Measurements from ENCODE around the gene ITGB4.

ITGB4 gene

DNA sequence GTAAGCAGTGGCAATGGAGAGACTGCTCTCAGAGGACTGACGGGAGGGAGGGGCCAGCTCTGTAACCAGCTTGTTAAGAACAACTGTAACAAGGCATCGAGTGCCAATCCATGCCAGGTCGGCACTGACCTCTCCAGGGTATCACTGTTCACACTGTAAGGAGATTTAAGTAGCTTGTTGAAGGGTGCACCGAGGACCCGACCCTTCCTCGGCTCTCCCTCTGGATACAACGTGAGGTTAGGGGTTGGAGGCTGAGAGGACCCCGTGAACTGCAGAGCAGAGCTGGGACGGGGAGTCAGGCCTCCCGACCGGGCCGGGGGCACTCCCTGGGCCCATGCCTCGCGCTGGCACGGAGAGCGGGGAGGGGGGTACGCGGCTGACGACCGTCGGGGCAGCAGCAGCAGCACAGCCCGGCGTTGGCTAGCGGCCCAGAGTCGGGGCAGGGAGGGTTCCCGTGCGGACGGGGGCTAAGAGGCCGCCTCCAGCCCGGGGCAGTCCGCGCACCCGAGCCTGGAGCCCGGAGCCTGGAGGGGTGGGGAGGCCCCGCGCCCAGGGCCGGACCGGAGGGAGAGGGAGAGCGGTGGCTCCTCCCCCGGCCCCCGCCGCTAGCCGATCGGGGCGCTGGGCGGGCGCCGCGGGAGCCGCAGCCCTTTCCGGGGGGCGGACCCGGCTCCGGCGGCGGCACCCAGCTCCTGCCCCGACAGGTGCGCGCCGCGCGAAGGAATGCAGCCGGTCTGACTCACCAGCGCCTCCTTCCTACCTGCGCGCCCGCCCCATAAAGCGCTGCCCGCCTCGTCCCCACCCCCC is at the start of gene ITGB4:
Gene ITGB4, plus strand, starts transcription at position 804 of the 807 bp plus-strand sequence. CDS start 3,245 bp downstream, outside the sequence.
- Histone ChIP-seq H3K9ac (ENCODE audit: low read length) (peak within 1 kb of the TSS; percentile 70), H2AFZ (ENCODE audit: low read length) (peak within 1 kb of the TSS; percentile 92), H3K36me3 (replicated peaks; ENCODE audit: insufficient read depth, low read length) (no peaks in the 10 kb centered on the region), H3K79me2 (ENCODE audit: low read length) (no peaks in the 10 kb centered on the region), H3K4me3 (ENCODE audit: low read length) (peak within 1 kb of the TSS; percentile 75), H3K27ac (ENCODE audit: low read length) (no peak within 1 kb of the TSS), H3K27me3 (replicated peaks; ENCODE audit: insufficient read depth, low read length) (0 out of 2 replicates have a peak, but pooled peaks cover 13% of the 10 kb centered on the region), H3K9me2 (replicated peaks; ENCODE audit: insufficient read depth, low read length) (no peaks in the 10 kb centered on the region), H4K20me1 (ENCODE audit: insufficient read depth, low read length) (no peaks in the 10 kb centered on the region), H3F3A (ENCODE audit: insufficient read depth, low read length) (no peaks in the 10 kb centered on the region), H3K9me3 (replicated peaks; ENCODE audit: insufficient read depth, low read length) (no peaks in the 10 kb centered on the region), H3K4me2 (ENCODE audit: low read depth, low read length) (peak within 1 kb of the TSS; percentile 100), H3K4me1 (ENCODE audit: low read length) (peaks cover 9% of the 10 kb centered on the region; the same call in 1 of the 2 replicates)
- TF ChIP-seq EZH2 (optimal IDR thresholded peaks at IDR 0.05; ENCODE audit: low read depth, low read length) (no peak), CTCF (IDR thresholded peaks at IDR 0.05; ENCODE audit: low read length) (no peak), EZH2phosphoT487 (IDR thresholded peaks at IDR 0.05; ENCODE audit: low read length) (no peak)
- DNase-seq, result peak; percentile 87

DNA sequence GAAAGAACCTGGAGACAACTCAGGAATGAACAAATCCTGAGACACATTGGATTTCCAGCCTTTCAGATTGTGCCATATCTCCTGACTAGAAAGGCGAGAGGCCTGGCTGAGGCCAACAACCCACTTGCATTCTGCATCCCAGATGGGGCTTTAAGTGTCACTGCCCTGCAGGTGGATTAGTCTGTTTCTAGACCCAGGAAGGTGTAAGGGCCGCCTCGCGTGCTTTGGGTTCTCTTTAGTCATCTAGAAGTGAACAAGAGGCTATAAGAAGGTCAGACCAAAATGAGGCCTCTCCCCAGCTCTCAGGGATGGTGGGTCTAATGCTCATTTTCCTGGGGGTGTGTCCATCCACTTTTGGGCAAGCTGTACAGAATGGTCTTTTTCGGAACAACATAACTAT is 49.2 kb upstream of the ITGB4 start:
- Histone ChIP-seq H3K9me2 (replicated peaks; ENCODE audit: insufficient read depth, low read length) (no peaks in the 10 kb centered on the region), H3F3A (ENCODE audit: insufficient read depth, low read length) (peaks cover 9% of the 10 kb centered on the region; the same call in 1 of the 2 replicates), H3K4me1 (ENCODE audit: low read length) (peaks cover 7% of the 10 kb centered on the region), H3K4me2 (ENCODE audit: low read depth, low read length) (no peak overlapping the region), H2AFZ (ENCODE audit: low read length) (no peak overlapping the region), H3K9me3 (replicated peaks; ENCODE audit: insufficient read depth, low read length) (no peaks in the 10 kb centered on the region), H3K27me3 (replicated peaks; ENCODE audit: insufficient read depth, low read length) (no peaks in the 10 kb centered on the region), H4K20me1 (ENCODE audit: insufficient read depth, low read length) (no peaks in the 10 kb centered on the region), H3K79me2 (ENCODE audit: low read length) (peaks cover 70% of the 10 kb centered on the region), H3K27ac (ENCODE audit: low read length) (no peak overlapping the region), H3K9ac (ENCODE audit: low read length) (no peak overlapping the region), H3K4me3 (ENCODE audit: low read length) (no peak overlapping the region), H3K36me3 (replicated peaks; ENCODE audit: insufficient read depth, low read length) (peaks cover 12% of the 10 kb centered on the region)
- TF ChIP-seq EZH2 (optimal IDR thresholded peaks at IDR 0.05; ENCODE audit: low read depth, low read length) (no peak), CTCF (IDR thresholded peaks at IDR 0.05; ENCODE audit: low read length) (no peak), EZH2phosphoT487 (IDR thresholded peaks at IDR 0.05; ENCODE audit: low read length) (no peak)
- no peak for DNase-seq

- H3K36me3 ChIP-seq (replicated peaks; ENCODE audit: insufficient read depth, low read length), result peaks cover 12% of the 10 kb centered on the region
Observed at GRCh38 chr17:75673487-75673886, 47.8 kb upstream of the ITGB4 start.

More at GRCh38 chr17:75673487-75673886, 47.8 kb upstream of the ITGB4 start:
- H3K9me3 ChIP-seq (replicated peaks; ENCODE audit: insufficient read depth, low read length), result no peaks in the 10 kb centered on the region
- no peak overlapping the region for H3K4me3 ChIP-seq (ENCODE audit: low read length)
- H2AFZ ChIP-seq (ENCODE audit: low read length), result no peak overlapping the region
- H3K27ac ChIP-seq (ENCODE audit: low read length), result no peak overlapping the region
- H3K27me3 ChIP-seq (replicated peaks; ENCODE audit: insufficient read depth, low read length), result no peaks in the 10 kb centered on the region
- H3K9me2 ChIP-seq (replicated peaks; ENCODE audit: insufficient read depth, low read length), result no peaks in the 10 kb centered on the region
- no peaks in the 10 kb centered on the region for H4K20me1 ChIP-seq (ENCODE audit: insufficient read depth, low read length)
- no peak for DNase-seq
- H3K9ac ChIP-seq (ENCODE audit: low read length), result no peak overlapping the region
- TF ChIP-seq CTCF (IDR thresholded peaks at IDR 0.05; ENCODE audit: low read length) (no peak), EZH2 (optimal IDR thresholded peaks at IDR 0.05; ENCODE audit: low read depth, low read length) (no peak), EZH2phosphoT487 (IDR thresholded peaks at IDR 0.05; ENCODE audit: low read length) (no peak)
- peaks cover 4% of the 10 kb centered on the region for H3K4me1 ChIP-seq (ENCODE audit: low read length)
- H3K4me2 ChIP-seq (ENCODE audit: low read depth, low read length), result no peak overlapping the region
- peaks cover 9% of the 10 kb centered on the region; the same call in 1 of the 2 replicates for H3F3A ChIP-seq (ENCODE audit: insufficient read depth, low read length)
- peaks cover 67% of the 10 kb centered on the region for H3K79me2 ChIP-seq (ENCODE audit: low read length)
